ENCODE measurements around the gene TMEM135.
"Not testable (repeated sequence)": the region's sequence is repeated elsewhere in the genome, so short reads cannot be mapped to it uniquely, and the experiment has no call there.

The TMEM135 gene

DNA sequence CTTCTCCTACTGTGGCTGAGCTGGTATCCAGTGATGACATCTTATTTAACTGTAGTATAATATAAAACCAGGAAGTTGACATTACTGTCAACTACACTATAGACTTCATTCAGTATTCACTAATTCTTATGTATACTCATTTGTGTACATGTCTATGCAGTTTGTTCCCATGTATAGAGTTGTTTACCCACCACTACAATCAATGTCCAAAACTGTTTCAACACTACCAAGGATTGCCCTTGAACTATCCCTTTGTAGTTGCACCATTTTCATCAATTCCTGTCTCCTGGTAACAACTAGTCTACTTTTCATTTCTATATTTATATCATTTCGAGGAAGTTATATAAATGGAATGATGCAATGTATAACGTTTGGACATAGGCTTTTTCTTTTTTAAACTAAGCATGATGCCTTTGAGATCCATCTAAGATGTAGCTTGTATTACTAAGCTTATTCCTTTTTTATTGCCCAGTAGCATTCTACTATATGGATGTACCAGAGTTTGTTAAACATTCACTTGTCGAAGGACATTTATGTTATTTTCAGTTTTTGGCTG, 39.2 kb downstream of the TMEM135 start:
- no peak for DNase-seq (ENCODE audit: low read depth)

DNA sequence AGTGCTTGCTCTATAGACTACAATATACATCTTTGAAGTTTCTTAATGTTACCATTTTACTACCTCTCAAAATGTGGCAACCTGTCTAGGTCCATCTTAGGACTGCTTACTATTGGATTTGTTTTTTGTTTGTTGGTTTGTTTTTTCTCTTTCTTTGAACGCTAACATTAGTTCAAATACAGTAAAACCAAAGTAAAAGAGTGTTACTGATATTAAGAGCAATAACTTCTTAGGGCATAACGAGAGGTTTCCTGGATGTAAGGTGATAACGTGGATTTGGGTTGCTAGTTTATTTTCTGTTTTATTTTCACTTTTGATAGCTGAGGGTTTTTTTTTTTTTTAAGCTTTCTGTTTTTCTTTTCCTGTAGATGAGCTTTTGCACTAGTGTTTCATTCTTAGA, 43.6 kb downstream of the TMEM135 start:
- no peak for DNase-seq (ENCODE audit: low read depth)

DNA sequence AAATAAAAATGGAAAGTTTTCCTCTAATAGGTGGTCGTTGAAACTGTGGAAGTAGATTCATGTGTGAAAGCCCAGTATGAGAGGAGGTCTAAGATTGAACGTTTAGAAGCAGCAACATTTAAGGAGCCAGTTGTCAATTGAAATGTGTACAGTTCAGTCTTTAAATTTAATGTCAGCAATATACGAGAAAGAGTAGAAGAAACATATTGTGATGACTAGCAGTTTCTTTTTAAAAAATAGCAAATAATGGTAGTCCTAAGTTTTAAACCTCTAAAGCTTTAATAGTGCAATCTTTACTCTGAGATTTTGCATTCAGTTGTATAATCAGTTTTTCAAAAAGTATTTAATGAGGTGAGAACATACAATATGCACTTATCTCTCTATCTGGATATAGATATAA, 44.9 kb downstream of the TMEM135 start:
- DNase-seq (ENCODE audit: low read depth): no peak

DNA sequence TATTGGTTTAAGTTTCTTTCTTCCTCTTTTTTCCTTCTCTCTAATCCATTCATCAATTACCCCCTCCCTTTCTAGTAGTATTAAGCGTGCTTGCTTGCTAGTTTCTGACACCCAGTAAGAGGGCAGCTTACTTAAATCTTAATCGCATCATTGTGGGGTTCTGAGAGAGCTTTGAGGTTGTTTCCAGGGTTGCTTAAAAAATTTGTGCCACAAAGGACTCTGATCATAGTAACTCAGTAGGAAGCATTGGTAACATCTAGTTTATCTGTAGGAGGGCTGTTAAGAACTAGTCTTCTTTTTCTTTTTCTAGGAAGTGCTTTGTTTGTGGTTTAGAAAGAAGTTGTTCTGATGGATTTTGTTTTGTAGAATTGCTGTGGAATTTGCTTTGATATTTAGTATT, 45.3 kb downstream of the TMEM135 start:
- DNase-seq (ENCODE audit: low read depth): no peak

DNA sequence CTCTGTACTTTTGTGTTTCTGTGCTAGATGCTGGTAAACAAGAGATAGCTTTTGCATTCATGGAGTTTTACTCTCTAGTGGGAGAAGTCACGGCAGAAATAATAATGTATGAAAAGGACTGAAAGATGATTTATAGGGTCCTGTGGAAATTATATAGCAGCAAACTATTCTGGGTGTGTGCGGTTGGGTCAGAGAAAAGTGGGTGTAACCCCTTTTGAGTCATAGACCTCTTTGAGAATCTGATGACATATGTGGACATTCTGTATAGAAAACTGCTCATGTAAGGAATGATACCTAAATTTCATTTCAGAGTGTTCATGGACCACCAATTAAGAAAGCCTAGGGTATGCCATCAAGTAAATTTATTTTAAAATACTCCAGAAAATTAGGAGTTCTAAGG, 54.4 kb downstream of the TMEM135 start:
- no peak for DNase-seq (ENCODE audit: low read depth)

DNA sequence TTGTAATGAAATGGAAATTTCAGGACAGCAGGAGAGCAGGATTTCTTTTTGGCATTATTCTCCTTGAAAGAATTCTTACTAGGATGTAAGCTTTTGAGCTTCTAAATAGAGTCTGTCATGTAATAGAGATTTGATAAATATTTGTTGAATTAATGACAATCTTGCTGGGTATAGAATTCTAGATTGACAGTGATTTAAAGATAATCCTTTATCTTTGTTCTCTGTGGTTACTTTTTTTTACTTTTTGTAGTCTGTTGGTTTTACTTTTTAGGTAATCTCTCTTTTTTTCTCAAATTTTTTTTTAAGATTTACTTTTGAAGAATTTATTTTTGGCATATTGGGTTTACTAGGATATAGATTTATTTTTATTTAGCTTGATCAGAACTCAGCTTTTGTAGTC, 54.8 kb downstream of the TMEM135 start:
- no peak for DNase-seq (ENCODE audit: low read depth)

DNA sequence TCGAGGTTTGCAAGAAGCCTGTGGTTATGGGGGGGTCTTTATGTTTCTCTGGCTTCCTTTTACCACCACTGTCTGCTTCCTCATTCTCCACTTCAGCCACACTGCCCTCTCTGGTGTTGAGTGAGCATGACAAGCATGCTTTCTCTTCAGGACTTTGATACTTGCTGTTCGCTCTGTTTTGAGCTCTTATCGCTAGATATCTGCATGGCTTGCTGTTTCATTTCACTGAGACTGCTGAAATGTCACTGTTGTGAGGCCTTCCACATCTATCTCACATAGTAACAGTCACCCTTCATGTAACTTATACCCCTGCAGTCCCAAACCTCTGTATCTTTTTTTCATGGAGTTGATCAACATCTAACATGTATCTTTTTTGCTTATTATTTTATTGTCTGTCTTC, 59.8 kb downstream of the TMEM135 start:
- DNase-seq (ENCODE audit: low read depth): no peak

DNA sequence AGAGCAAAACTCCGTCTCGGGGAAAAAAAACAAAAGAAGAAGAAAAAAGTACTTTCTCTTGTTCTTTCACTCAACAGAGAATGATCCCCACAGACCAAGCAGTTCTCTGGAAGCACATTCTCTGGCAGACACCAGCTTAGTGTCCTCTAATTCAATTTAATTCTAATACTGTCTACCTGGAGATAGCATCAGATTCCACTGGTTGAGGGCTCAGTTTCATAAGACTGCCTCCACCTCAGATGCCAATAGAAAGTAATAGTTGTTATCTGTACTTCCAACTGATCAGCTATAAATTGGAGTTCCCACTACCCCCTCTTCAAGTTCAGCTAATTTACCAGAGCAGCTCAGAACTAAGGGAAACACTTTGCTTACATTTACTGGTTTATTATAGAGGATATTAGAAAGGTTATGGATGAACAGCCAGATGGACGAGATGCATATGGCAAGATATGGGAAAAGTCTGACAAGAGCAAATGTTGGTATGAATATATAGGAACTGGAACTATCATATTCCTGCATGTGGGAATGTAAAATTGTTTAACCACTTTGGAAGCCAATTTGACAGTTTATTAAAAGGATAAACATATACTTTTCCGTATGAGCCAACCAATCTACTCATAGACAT, 64.3 kb downstream of the TMEM135 start:
- no peak for DNase-seq (ENCODE audit: low read depth)

DNA sequence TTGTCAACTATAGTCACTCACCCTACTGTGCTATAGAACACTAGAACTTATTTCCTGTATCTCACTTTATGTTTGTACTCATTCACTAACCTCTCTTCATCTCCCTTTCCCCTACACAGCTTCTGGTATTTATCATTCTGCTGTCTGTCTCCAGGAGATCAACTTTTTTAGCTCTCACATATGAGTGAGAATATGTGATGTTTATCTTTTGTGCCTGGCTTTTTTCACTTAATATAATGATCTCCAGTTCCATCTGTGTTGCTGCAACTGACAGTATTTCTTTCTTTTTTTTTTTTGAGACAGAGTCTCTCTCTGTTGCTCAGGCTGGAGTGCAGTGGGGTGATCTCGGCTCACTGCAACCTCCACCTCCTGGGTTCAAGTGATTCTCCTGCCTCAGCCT, 68.1 kb downstream of the TMEM135 start:
- DNase-seq (ENCODE audit: low read depth): not testable (repeated sequence)

DNA sequence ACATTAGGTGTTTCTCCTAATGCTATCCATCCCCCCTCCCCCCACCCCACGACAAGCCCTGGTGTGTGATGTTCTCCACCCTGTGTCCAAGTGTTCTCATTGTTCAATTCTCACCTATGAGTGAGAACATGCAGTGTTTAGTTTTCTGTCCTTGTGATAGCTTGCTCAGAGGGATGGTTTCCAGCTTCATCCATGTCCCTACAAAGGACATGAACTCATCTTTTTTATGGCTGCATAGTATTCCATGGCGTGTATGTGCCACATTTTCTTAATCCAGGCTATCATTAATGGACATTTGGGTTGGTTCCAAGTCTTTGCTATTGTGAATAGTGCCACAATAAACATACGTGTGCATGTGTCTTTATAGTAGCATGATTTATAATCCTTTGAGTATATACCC, 69.6 kb downstream of the TMEM135 start:
- DNase-seq (ENCODE audit: low read depth): not testable (repeated sequence)

DNA sequence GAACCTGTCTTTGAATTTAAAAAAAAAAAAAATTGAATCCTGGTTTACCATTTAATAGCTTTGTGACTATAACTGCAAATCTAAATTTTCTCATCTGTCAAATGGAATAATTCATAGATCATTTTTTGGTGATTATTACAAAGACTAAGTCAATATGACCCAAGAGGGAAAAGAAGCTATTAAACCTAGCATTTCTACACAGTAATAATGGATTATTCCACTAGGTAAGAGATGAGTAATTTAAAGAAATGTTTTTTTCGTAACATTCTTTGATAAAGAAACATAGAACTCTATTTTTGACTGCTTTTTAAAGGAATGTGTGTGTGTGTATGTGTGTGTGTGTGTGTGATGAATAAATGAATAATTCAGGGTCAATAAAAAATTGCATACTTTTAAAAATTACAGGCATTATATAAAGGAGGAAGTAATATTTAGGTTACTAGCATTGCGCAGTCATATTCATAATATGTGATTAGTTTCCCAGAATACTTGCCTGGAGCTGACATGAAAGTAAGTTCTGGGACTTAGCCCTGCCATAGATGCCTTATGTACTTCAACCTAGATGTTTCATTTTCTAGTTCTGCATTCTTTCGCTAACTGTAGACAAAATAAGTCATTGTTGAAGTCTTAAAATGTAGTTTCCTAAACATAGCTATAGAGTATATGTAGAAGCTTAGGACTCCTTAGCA, 72.9 kb downstream of the TMEM135 start:
- no peak for DNase-seq (ENCODE audit: low read depth)

DNA sequence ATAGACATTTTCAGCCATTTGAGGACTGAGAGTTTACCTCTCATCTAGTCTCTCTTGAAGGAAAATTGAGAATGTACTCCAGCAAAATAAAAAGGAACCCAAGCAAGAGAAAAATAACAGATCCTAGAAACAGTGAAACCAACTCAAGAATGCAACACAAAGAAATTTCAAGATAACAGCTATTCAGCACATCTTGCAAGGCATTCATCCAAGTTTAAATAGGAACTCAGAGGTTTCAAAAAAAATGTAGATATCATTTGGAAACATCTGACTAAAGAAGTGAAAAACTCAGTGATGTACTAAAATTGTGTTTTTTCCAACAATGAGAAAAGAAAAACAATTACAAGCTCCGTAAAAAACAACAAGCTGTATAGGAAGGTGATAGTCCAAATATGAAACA, 76.4 kb downstream of the TMEM135 start:
- DNase-seq (ENCODE audit: low read depth): no peak

DNA sequence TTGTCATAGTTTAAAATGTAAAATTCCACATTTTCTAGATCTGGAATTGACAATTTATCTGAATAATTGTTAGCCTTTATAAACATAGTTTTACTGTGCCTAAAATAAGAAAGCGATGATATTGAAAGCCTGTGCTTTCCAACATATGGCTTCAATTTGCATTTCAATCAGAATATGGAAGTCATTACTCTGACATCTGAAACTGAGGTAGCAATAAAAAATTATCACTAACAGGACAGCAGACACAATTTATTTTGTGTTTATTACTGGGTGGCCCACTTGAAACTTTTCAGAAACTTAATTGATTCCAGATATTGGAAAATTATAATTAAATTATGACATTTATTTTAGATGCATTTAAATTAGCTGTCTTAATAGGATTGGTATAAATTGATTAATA, 78.5 kb downstream of the TMEM135 start:
- DNase-seq (ENCODE audit: low read depth): no peak

DNA sequence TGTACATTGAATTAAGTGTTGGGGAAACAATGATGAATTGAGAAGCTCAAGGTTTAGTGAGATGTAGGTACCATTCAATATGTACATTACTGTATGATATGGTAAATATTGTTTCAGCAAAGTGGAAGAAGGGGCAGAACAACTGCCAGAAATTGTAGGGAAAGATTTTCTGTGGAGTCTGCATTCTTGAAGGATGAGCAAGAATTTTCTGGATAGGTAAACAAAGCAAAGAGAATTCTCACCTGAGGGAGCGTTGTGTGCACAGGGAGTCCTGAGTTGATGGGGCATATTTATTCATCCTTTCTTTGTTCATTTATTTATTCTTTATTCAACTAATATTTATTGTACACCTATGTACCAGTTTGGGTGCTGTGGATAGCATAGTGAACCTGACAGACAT, 83.2 kb downstream of the TMEM135 start:
- no peak for DNase-seq (ENCODE audit: low read depth)

DNA sequence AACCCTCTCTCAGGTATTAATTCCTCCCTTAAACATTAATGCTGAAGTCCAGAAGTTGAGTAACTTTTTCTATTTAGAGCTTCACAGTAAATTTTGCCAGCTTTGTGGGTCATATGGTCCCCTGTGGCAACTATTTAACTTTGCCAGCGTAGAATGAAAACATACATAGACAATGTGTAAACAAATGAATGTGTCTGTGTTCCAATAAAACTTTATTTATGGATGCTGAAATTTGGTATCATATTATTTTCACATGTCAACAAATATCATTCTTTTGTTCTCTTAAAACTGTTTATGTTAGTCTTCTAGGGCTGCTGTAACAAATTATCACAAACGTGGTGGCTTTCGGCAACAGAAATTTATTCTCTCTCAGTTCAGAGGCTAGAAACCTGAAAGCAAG, 85.1 kb downstream of the TMEM135 start:
- no peak for DNase-seq (ENCODE audit: low read depth)

DNA sequence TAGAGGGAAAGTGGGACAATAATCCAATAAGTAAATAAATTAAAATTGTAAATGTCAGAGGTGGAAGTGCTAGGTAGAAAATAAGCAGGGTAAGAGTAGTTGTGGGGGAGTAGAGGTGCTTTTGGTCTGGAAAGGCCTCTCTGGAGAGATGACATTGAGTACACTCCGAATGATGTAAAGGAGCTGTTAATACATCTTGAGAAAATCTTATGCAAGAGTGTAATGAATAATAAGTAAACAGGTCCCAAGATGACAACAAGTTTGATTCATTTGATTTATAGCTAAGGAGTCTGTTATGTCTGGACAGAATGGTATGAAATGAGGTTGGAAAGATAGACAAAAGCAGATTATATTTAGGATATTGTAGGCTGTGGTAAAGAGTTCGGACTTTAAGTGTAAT, 87.5 kb downstream of the TMEM135 start:
- no peak for DNase-seq (ENCODE audit: low read depth)

DNA sequence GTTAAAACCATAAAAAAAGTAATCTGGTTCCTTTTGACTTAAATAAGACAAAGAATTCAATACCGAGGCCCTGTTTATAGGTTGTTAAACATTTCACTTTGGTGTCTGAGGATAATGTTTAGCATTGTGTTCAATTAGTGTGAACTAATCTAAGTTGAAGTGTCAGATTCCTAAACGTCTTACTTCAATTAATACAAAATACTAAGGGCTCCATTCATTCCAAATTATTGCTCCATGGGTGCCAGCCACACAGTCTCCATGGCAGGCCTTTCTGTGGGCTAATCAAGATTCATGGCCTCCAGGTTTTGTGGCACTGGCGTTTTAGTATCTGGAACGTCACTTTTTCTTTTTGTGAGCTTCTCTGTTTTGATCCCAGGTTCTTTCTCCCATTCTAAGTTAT, 89.4 kb downstream of the TMEM135 start:
- no peak for DNase-seq (ENCODE audit: low read depth)

DNA sequence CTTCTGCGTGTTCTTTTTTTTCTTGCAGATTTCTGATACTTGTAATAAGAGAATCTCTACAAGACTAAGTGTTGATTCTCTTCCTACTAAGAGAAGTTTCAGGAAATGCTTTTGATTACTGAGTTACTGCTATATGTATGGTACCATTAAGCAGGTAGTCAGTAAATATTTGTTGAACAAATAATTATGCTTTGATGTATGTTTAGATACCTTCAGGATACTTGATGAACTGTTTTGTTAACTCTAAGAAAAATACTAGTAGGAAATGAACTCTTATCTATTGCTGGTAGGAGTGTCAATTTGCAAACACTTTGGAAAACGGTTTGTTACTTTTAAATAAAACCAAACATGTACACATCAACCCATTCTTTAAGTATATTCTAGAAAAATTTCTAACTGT, 90.6 kb downstream of the TMEM135 start:
- DNase-seq (ENCODE audit: low read depth): no peak

DNA sequence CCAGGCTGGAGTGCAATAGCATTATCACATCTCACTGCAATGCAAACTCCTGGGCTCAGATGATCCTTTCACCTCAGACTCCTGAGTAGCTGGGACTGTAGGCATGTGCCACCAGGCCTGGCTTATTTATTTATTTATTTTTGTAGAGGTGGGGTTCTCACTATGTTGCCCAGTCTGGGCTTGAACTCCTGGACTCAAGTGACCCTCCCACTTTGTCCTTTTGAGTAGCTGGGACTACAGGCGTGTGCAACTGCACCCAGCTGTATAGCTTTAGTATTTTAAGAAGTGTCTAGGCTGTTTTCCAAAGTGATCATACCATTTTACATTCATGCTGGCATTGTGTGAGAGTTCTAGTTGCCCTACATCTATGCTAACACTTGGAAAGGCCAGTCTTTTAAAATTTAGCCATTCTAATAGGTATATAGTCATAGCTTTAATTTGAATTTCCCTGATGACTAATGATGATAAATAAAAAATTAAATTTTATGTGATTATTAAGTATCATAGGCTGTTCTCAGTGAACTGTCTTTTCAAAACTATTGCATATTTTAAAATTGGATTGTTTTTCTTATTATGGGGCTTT, 96.9 kb downstream of the TMEM135 start:
- no peak for DNase-seq (ENCODE audit: low read depth)

DNA sequence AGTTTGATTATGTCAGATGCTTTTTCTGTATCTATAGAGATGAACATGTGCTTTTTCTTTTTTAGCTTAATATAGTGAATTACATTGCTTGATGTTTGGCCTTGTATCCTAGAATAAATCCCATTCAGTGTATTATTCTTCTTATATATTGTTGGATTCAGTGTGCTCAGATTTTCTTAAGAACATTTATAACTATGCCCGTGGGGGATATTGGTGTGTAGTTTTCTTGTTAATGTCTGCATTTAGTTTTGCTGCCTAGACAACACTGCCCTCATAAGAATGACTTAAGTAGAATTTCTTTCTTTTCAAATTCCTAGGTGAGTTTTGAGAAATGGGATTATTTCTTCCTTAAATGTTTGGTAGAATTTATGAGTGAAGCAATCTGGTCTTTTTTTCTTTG, 98.5 kb downstream of the TMEM135 start:
- no peak for DNase-seq (ENCODE audit: low read depth)

DNA sequence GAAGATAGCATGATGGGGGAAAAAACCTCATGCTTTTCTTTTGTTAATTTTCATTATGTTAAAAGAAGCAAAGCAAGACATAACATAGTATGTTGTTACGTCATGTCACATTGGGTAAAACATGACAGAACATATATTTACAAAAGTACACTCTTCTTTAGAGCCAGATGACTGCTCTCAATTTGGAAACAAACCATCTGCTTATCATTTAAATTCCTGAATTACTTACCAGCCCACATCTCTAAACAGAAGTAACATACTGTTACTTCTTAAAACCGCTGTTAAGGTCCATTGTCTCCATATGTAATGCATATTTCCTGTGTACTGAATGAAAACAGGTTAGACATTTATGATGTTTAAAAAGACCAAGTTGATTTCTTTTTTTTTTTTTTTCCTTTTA, 100.0 kb downstream of the TMEM135 start:
- no peak for DNase-seq (ENCODE audit: low read depth)

DNA sequence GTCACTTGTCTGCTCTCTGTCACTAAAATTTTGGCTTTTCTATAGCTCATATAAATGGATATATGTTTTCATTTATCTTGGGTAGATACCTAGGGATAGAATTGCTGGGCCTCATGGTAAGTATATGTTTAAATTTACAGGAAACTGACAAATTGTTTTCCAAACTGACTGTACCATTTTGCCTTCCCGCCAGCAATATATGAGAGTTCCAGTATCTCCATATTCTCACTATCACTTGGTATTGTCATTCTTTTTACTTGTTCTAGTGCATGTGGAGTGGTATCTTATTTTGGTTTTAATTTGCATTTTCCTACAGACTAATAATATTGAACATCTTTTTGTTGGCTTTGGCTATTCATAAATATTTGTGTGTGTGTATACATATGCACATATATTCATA, 101.7 kb downstream of the TMEM135 start:
- no peak for DNase-seq (ENCODE audit: low read depth)

DNA sequence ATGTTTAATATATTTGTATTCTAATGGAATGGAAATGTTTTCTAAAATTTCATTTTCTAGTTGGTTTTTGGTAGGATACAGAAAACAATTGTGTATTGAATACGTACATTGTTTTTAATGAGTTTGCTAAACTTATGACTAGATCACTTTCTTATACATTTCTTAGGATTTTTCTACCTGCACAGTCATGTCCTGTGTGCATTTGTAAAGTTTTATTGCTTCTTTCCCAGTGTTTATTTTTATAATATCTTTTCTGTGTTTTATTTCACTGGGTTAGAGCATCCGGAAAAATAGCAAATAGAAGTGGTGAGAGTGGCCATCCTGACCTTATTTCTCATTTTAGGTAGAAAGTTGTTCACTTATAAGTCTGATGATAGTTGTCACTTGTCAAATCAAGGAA, 103.6 kb downstream of the TMEM135 start:
- no peak for DNase-seq (ENCODE audit: low read depth)
